ENCODE results near the gene BUB1. TPM values are rescaled to one million over a fixed set of nuclear protein-coding genes. Genes with fewer than 3 reads are reported as not detected.
"Not testable (repeated sequence)": the region's sequence is repeated elsewhere in the genome, so short reads cannot be mapped to it uniquely, and the experiment has no call there.

The BUB1 gene
- total and polyA plus RNA-seq, 9 of the 15 experiments (the other 6 are each of a cell fraction or from before 2014, with no cell fraction given): 73.4 to 247 (median 118) TPM

GRCh38 chr2:110608788-110609502, 68.9 kb downstream of the BUB1 start:
- DNase-seq (ENCODE audit: extremely low read depth in 1 of 4, low spot score in 3 of 4); H3K36me3 ChIP-seq (ENCODE audit: control insufficient read depth, insufficient read depth, low read length); H3K4me2 ChIP-seq (ENCODE audit: insufficient read depth, low read length); H3K79me2 ChIP-seq (ENCODE audit: control insufficient read depth, insufficient read depth, low read length); H2AFZ ChIP-seq (ENCODE audit: low read depth, low read length); H3K9me3 ChIP-seq (replicated peaks; ENCODE audit: control insufficient read depth, insufficient read depth, low read depth, low read length); H3K9ac ChIP-seq (ENCODE audit: insufficient read depth in 1 of 2, low read depth in 2 of 2, low read length in 2 of 2); FAIRE-seq; H4K20me1 ChIP-seq (replicated peaks; ENCODE audit: control insufficient read depth, insufficient read depth, low read length); CTCF ChIA-PET (ENCODE audit: low intra/inter-chr PET ratio); H3K9me1 ChIP-seq (ENCODE audit: control insufficient read depth, insufficient read depth, low read length); H3K27me3 ChIP-seq (ENCODE audit: control insufficient read depth in 2 of 2, insufficient read depth in 2 of 2, low read length in 2 of 2); BruUV-seq (replicated peaks); H3K27ac ChIP-seq (ENCODE audit: extremely low read depth, low read depth, low read length); H3K4me1 ChIP-seq (replicated peaks in 1 of 2; ENCODE audit: control insufficient read depth in 2 of 2, insufficient read depth in 2 of 2, low read length in 2 of 2); ATAC-seq; intact Hi-C loops (cut with micrococcal nuclease); POLR2A ChIA-PET; H3K4me3 ChIP-seq: not testable (repeated sequence)
- WGBS (ENCODE audit: insufficient coverage, low coverage, missing lambda C conversion rate): no CpG with 5 or more reads among the region's 8 CpGs
- in situ Hi-C loops (cut with MboI): loop anchor here (10.0 kb wide), 1 partner anchor 844 kb away; no protein-coding TSS in a partner anchor

GRCh38 chr2:110605057-110605456, 72.8 kb downstream of the BUB1 start:
- ATAC-seq; H4K20me1 ChIP-seq (replicated peaks; ENCODE audit: control insufficient read depth, insufficient read depth, low read length); intact Hi-C loops (cut with micrococcal nuclease); H3K36me3 ChIP-seq (ENCODE audit: control insufficient read depth, insufficient read depth, low read length); H3K79me2 ChIP-seq (ENCODE audit: control insufficient read depth, insufficient read depth, low read length); CTCF ChIA-PET (ENCODE audit: low intra/inter-chr PET ratio); H3K4me1 ChIP-seq (replicated peaks in 1 of 2; ENCODE audit: control insufficient read depth in 2 of 2, insufficient read depth in 2 of 2, low read length in 2 of 2); H3K9me3 ChIP-seq (replicated peaks; ENCODE audit: control insufficient read depth, insufficient read depth, low read depth, low read length); H3K9me1 ChIP-seq (ENCODE audit: control insufficient read depth, insufficient read depth, low read length); H3K4me3 ChIP-seq; H3K9ac ChIP-seq (ENCODE audit: insufficient read depth in 1 of 2, low read depth in 2 of 2, low read length in 2 of 2); H3K27ac ChIP-seq (ENCODE audit: extremely low read depth, low read depth, low read length); H3K4me2 ChIP-seq (ENCODE audit: insufficient read depth, low read length); FAIRE-seq; POLR2A ChIA-PET; DNase-seq (ENCODE audit: extremely low read depth in 1 of 4, low spot score in 3 of 4); H3K27me3 ChIP-seq (ENCODE audit: control insufficient read depth in 2 of 2, insufficient read depth in 2 of 2, low read length in 2 of 2); BruUV-seq (replicated peaks); H2AFZ ChIP-seq (ENCODE audit: low read depth, low read length): not testable (repeated sequence)
- 0% methylated on average over 3 of the region's 12 CpGs for WGBS (ENCODE audit: insufficient coverage, low coverage, missing lambda C conversion rate)
- in situ Hi-C loops (cut with MboI): loop anchor here (10.0 kb wide), 1 partner anchor 840 kb away; no protein-coding TSS in a partner anchor

GRCh38 chr2:110603917-110604591, 73.8 kb downstream of the BUB1 start:
- FAIRE-seq; H2AFZ ChIP-seq (ENCODE audit: low read depth, low read length); CTCF ChIA-PET (ENCODE audit: low intra/inter-chr PET ratio); H3K27ac ChIP-seq (ENCODE audit: extremely low read depth, low read depth, low read length); intact Hi-C loops (cut with micrococcal nuclease); H3K79me2 ChIP-seq (ENCODE audit: control insufficient read depth, insufficient read depth, low read length); ATAC-seq; H3K36me3 ChIP-seq (ENCODE audit: control insufficient read depth, insufficient read depth, low read length); H3K4me1 ChIP-seq (replicated peaks in 1 of 2; ENCODE audit: control insufficient read depth in 2 of 2, insufficient read depth in 2 of 2, low read length in 2 of 2); H3K9ac ChIP-seq (ENCODE audit: insufficient read depth in 1 of 2, low read depth in 2 of 2, low read length in 2 of 2); DNase-seq (ENCODE audit: extremely low read depth in 1 of 4, low spot score in 3 of 4); H3K9me1 ChIP-seq (ENCODE audit: control insufficient read depth, insufficient read depth, low read length); H3K9me3 ChIP-seq (replicated peaks; ENCODE audit: control insufficient read depth, insufficient read depth, low read depth, low read length); H3K4me2 ChIP-seq (ENCODE audit: insufficient read depth, low read length); H4K20me1 ChIP-seq (replicated peaks; ENCODE audit: control insufficient read depth, insufficient read depth, low read length); H3K4me3 ChIP-seq; H3K27me3 ChIP-seq (ENCODE audit: control insufficient read depth in 2 of 2, insufficient read depth in 2 of 2, low read length in 2 of 2); POLR2A ChIA-PET; BruUV-seq (replicated peaks): not testable (repeated sequence)
- in situ Hi-C loops (cut with MboI): loop anchor here (10.0 kb wide), 1 partner anchor 839 kb away; no protein-coding TSS in a partner anchor
- no CpG with 5 or more reads among the region's 8 CpGs for WGBS (ENCODE audit: insufficient coverage, low coverage, missing lambda C conversion rate)

All from K562 (cell line).